Measurements from ENCODE around the gene SLC2A14.

DNA sequence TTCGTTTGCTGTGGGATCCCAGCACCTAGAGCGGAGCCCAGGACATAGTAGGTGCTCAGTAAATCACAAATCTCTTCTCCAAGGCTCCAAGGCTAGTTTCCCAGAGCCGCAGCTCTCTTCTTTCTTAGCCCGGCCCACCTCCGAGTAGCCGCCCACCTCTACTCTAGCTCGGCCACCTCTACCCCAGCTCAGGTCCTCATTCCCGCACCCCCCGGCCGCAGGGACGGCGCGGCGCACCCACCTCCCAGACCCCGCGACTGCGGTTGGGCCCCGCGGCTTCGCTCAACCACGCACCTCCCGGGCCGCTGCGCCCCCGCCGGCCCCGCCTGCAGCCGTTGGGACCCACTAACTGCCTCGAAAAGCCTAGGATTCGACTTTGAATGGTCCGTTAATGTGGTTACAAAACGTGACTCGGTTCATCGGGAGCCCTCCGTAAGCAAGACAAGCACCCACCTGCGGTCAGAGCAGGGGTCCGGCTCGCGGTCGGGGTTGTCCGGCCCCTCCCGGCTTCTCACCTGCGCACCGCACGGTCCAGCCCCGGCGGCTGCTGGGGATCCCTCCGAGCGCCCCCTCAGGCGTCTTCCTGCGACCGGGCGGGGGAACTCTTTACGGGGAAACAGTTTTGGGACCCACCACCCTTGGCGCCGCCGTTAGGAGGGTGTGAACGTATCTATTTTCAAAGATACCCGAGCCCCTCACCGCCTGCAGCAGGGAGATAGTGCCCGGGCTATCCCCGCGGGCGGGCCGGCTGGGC, at the start of gene SLC2A14:
- TF ChIP-seq, protein P1, sequence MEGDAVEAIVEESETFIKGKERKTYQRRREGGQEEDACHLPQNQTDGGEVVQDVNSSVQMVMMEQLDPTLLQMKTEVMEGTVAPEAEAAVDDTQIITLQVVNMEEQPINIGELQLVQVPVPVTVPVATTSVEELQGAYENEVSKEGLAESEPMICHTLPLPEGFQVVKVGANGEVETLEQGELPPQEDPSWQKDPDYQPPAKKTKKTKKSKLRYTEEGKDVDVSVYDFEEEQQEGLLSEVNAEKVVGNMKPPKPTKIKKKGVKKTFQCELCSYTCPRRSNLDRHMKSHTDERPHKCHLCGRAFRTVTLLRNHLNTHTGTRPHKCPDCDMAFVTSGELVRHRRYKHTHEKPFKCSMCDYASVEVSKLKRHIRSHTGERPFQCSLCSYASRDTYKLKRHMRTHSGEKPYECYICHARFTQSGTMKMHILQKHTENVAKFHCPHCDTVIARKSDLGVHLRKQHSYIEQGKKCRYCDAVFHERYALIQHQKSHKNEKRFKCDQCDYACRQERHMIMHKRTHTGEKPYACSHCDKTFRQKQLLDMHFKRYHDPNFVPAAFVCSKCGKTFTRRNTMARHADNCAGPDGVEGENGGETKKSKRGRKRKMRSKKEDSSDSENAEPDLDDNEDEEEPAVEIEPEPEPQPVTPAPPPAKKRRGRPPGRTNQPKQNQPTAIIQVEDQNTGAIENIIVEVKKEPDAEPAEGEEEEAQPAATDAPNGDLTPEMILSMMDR (IDR thresholded peaks at IDR 0.05; ENCODE audit: insufficient read depth, low read depth, low read length): no peak
- TF ChIP-seq EZH2 (IDR thresholded peaks at IDR 0.05; ENCODE audit: insufficient read depth, low read length): no peak
